H1 (cell line): Measurements from ENCODE around the gene ARHGAP6. TPM values are rescaled to one million over a fixed set of nuclear protein-coding genes. Genes with fewer than 3 reads are reported as not detected.

Source experiments
- CTCF ChIA-PET: fragments of 300-600 bp; sonication (Branson Sonifier 250); formaldehyde crosslinking; loops from one replicate; lab custom pipeline; 2021; ENCODE audit not compliant: partially characterized antibody; lab: Charles Lee
- POLR2A ChIA-PET: fragments of 300-600 bp; sonication (Branson Sonifier 250); formaldehyde crosslinking; loops from one replicate; lab custom pipeline; 2021; ENCODE audit warnings: inconsistent platforms; ENCODE audit not compliant: partially characterized antibody; lab: Charles Lee
- DNase-seq, 2 experiments: peaks; one replicate each; pipeline versions ENCODE4 v3.0.0 to v3.0.0-alpha.2; 2010 to 2022; ENCODE audit warnings: low spot score in 2 of 2, low read depth in 1 of 2, mixed read lengths in 1 of 2
- FAIRE-seq: peaks from 2 replicates; lab custom pipeline; 2011; peaks lifted over from hg19 to GRCh38; lab: Jason Lieb, UNC
- H2AFZ ChIP-seq: 2 replicates; pipeline ENCODE4 v1.8.1; 2012; ENCODE audit warnings: low read length, inconsistent platforms
- H2AK5ac ChIP-seq: 2 replicates; pipeline ENCODE4 v1.6.1; 2013; ENCODE audit warnings: low read depth, low read length
- H2BK120ac ChIP-seq: replicated peaks from 2 replicates; pipeline ENCODE3; 2013; ENCODE audit warnings: low read depth, low read length, inconsistent platforms
- H2BK12ac ChIP-seq: 2 replicates; pipeline ENCODE4 v1.6.1; 2013; ENCODE audit warnings: low read depth, low read length
- H2BK15ac ChIP-seq: 2 replicates; pipeline ENCODE4 v1.6.1; 2013; ENCODE audit warnings: low read length
- H2BK20ac ChIP-seq: 2 replicates; pipeline ENCODE4 v1.6.1; 2013; ENCODE audit warnings: low read length
- H2BK5ac ChIP-seq: 2 replicates; pipeline ENCODE4 v1.6.1; 2013; ENCODE audit warnings: low read depth, low read length
- H3K14ac ChIP-seq: 2 replicates; pipeline ENCODE4 v1.6.1; 2013; ENCODE audit warnings: inconsistent platforms; ENCODE audit not compliant: insufficient read length
- H3K18ac ChIP-seq: 2 replicates; pipeline ENCODE4 v1.6.1; 2013; ENCODE audit warnings: low read length; ENCODE audit errors: extremely low read depth
- H3K23ac ChIP-seq: 2 replicates; pipeline ENCODE4 v1.6.1; 2013; ENCODE audit warnings: inconsistent platforms; ENCODE audit not compliant: insufficient read length
- H3K23me2 ChIP-seq: 2 replicates; pipeline ENCODE4 v1.6.1; 2013; ENCODE audit warnings: low read depth, low read length
- H3K27ac ChIP-seq: 2 replicates; pipeline ENCODE4 v1.6.1; 2011; ENCODE audit warnings: low read depth, low read length, inconsistent platforms
- H3K27me3 ChIP-seq, 4 experiments: replicated peaks in 1 of 4; 1 replicate in 1 of 4; 2 replicates in 3 of 4; pipeline versions ENCODE4 v1.6.1 to v1.8.1; 2011 to 2013; ENCODE audit warnings: low read length in 3 of 4, mild to moderate bottlenecking in 3 of 4, inconsistent platforms in 2 of 4, mixed read lengths in 2 of 4, moderate library complexity in 1 of 4; ENCODE audit not compliant: control insufficient read depth in 3 of 4, insufficient read depth in 3 of 4; ENCODE audit errors: extremely low read depth in 1 of 4
- H3K36me3 ChIP-seq, 4 experiments: 2 replicates each; pipeline versions ENCODE4 v1.6.1 to v1.8.1; 2011 to 2013; ENCODE audit warnings: mild to moderate bottlenecking in 4 of 4, low read length in 3 of 4, moderate library complexity in 2 of 4, control low read depth in 1 of 4, inconsistent platforms in 1 of 4; ENCODE audit not compliant: insufficient read depth in 4 of 4, control insufficient read depth in 2 of 4
- H3K4ac ChIP-seq: replicated peaks from 2 replicates; pipeline ENCODE3; 2013; ENCODE audit warnings: low read length, low read depth, mixed read lengths, inconsistent platforms; ENCODE audit not compliant: insufficient read length
- H3K4me1 ChIP-seq, 4 experiments: replicated peaks in 1 of 4; 1 replicate in 1 of 4; 2 replicates in 3 of 4; pipeline versions ENCODE4 v1.6.1 to v1.8.1; 2011 to 2013; ENCODE audit warnings: low read length in 3 of 4, inconsistent platforms in 2 of 4, mixed read lengths in 1 of 4; ENCODE audit not compliant: insufficient read depth in 4 of 4, control insufficient read depth in 3 of 4
- H3K4me2 ChIP-seq, 2 experiments: 2 replicates each; pipeline versions ENCODE4 v1.6.1 to v1.8.1; 2011 to 2013; ENCODE audit warnings: low read depth in 2 of 2, low read length in 2 of 2, control low read depth in 1 of 2, inconsistent platforms in 1 of 2, mild to moderate bottlenecking in 1 of 2; ENCODE audit not compliant: insufficient read depth in 1 of 2
- H3K4me3 ChIP-seq, 4 experiments: fragments of 200-600, 300-600 bp in 1 of 4; sonication (generic), shearing (Covaris generic), sonication (Bioruptor Twin) in 1 of 4; 2 replicates each; pipeline versions ENCODE4 v1.5.1 to v1.8.1; 2011 to 2016; ENCODE audit warnings: low read length in 4 of 4, low read depth in 3 of 4, control low read depth in 2 of 4, inconsistent platforms in 2 of 4, mild to moderate bottlenecking in 2 of 4, mixed read lengths in 1 of 4, moderate library complexity in 1 of 4; ENCODE audit not compliant: insufficient read depth in 2 of 4; ENCODE audit errors: extremely low read depth in 1 of 4
- H3K56ac ChIP-seq: replicated peaks from 2 replicates; pipeline ENCODE3; 2013; ENCODE audit warnings: low read depth, mild to moderate bottlenecking, mixed read lengths, low read length, inconsistent platforms; ENCODE audit not compliant: insufficient read length
- H3K79me1 ChIP-seq: 2 replicates; pipeline ENCODE4 v1.6.1; 2013; ENCODE audit warnings: low read depth, low read length, control low read depth
- H3K79me2 ChIP-seq, 2 experiments: 2 replicates each; pipeline versions ENCODE4 v1.6.1 to v1.8.1; 2012 to 2013; ENCODE audit warnings: low read length in 2 of 2, mild to moderate bottlenecking in 2 of 2, inconsistent platforms in 1 of 2; ENCODE audit not compliant: insufficient read depth in 2 of 2, control insufficient read depth in 1 of 2
- H3K9ac ChIP-seq, 4 experiments: replicated peaks in 1 of 4; 1 replicate in 1 of 4; 2 replicates in 3 of 4; pipeline versions ENCODE4 v1.6.1 to v1.8.1; 2011 to 2013; ENCODE audit warnings: low read depth in 3 of 4, low read length in 3 of 4, control low read depth in 2 of 4, mild to moderate bottlenecking in 2 of 4, moderate library complexity in 2 of 4, inconsistent platforms in 1 of 4; ENCODE audit errors: extremely low read depth in 1 of 4
- H3K9me3 ChIP-seq, 2 experiments: 2 replicates each; pipeline versions ENCODE4 v1.6.1 to v1.8.1; 2012 to 2013; ENCODE audit warnings: mild to moderate bottlenecking in 2 of 2, moderate library complexity in 2 of 2, control low read depth in 1 of 2, inconsistent platforms in 1 of 2, low read depth in 1 of 2, low read length in 1 of 2, mixed read lengths in 1 of 2; ENCODE audit not compliant: insufficient read depth in 2 of 2
- H4K20me1 ChIP-seq, 2 experiments: replicated peaks in 1 of 2; 2 replicates each; pipeline versions ENCODE3 to v1.8.1; 2011 to 2013; ENCODE audit warnings: inconsistent platforms in 2 of 2, low read length in 2 of 2, mild to moderate bottlenecking in 1 of 2; ENCODE audit not compliant: insufficient read depth in 2 of 2, control insufficient read depth in 1 of 2
- H4K5ac ChIP-seq: 2 replicates; pipeline ENCODE4 v1.6.1; 2013; ENCODE audit warnings: low read length, low read depth, mixed read lengths, inconsistent platforms; ENCODE audit not compliant: insufficient read length
- H4K8ac ChIP-seq: 2 replicates; pipeline ENCODE4 v1.8.0; 2013; ENCODE audit warnings: mild to moderate bottlenecking, moderate library complexity, low read length, inconsistent platforms; ENCODE audit not compliant: insufficient read depth; ENCODE audit errors: extremely low read depth
- H4K91ac ChIP-seq: replicated peaks from 2 replicates; pipeline ENCODE3; 2013; ENCODE audit warnings: low read length, mixed read lengths, inconsistent platforms; ENCODE audit not compliant: insufficient read length
- CHD7 ChIP-seq: fragments of 300-600 bp; sonication (generic); IDR thresholded peaks from 2 replicates; pipeline ENCODE4 v1.7.1; 2012; ENCODE audit warnings: low read length, moderate library complexity, mild to moderate bottlenecking, inconsistent platforms; ENCODE audit not compliant: insufficient replicate concordance
- TCF12 ChIP-seq: IDR thresholded peaks from 2 replicates; pipeline ENCODE4 v1.6.1; 2011; ENCODE audit warnings: low read depth, mild to moderate bottlenecking, low read length
- polyA plus RNA-seq, 7 experiments: library from polyadenylated mRNA; depleted of rRNA in 3 of 7; stranded (reverse) in 5 of 7; unstranded in 2 of 7; fragments of >200 nt in 5 of 7; fragments of 200-250 nt in 2 of 7; gene quantifications; 1 replicate in 5 of 7; 2 replicates in 1 of 7; 4 replicates in 1 of 7; pipeline versions ENCODE4 v1.2.1 to v1.2.3, GENCODE V29; 2011 to 2013; ENCODE audit warnings: missing spikeins in 2 of 7, mixed read lengths in 2 of 7
- total RNA-seq: library from RNA; stranded (reverse); fragmentation: NEBNext Ultra II Directional; extraction: Animal tissue kit (Norgen Biotek cat#: 25700); gene quantifications from 2 replicates; pipeline ENCODE4 v1.2.1, GENCODE V29; 2021

The ARHGAP6 gene
- total and polyA plus RNA-seq, 2 of the 8 experiments (the other 6 are each of a cell fraction or from before 2014, with no cell fraction given), result 0.35 to 0.82 TPM

- H3K14ac ChIP-seq, result no peak overlapping the region
- no peak overlapping the region for H2BK5ac ChIP-seq
- H3K4ac ChIP-seq, result no peak overlapping the region
- H2AK5ac ChIP-seq, result no peak overlapping the region
- no peak overlapping the region for H2BK20ac ChIP-seq
- H2BK12ac ChIP-seq, result no peak overlapping the region
- H3K4me2 ChIP-seq, result no peak overlapping the region
- no peak overlapping the region for H2BK120ac ChIP-seq
- H3K4me3 ChIP-seq, result no peak overlapping the region
- no peak overlapping the region for H4K5ac ChIP-seq
- no peak overlapping the region for H3K23ac ChIP-seq
- H3K18ac ChIP-seq, result no peak overlapping the region
- POLR2A ChIA-PET, result no interaction called here
- H3K9me3 ChIP-seq, result no peaks in the 10 kb centered on the region
- H3K27ac ChIP-seq, result no peak overlapping the region
- no peaks in the 10 kb centered on the region for H3K79me1 ChIP-seq
- no peaks in the 10 kb centered on the region for H3K79me2 ChIP-seq
- no peak overlapping the region for H2AFZ ChIP-seq
- H4K20me1 ChIP-seq, result no peaks in the 10 kb centered on the region
- peaks cover 0 to 11% (median 9%) of the 10 kb centered on the region in 4 experiments; a peak in 6 of 7 replicates for H3K27me3 ChIP-seq
- no peak overlapping the region for H3K9ac ChIP-seq
- CTCF ChIA-PET, result interaction anchor here (1.4 kb wide), 1 partner anchor 41 kb away, joined by 5 read pairs; no protein-coding TSS in a partner anchor
- no peaks in the 10 kb centered on the region for H3K4me1 ChIP-seq
- H4K8ac ChIP-seq, result no peak overlapping the region
- H3K56ac ChIP-seq, result no peak overlapping the region
- H3K36me3 ChIP-seq, result no peaks in the 10 kb centered on the region
- FAIRE-seq, result no peak
- H3K23me2 ChIP-seq, result peaks cover 1% of the 10 kb centered on the region; the same call in 1 of the 2 replicates
- H2BK15ac ChIP-seq, result no peak overlapping the region
- DNase-seq, result no peak
- no peak overlapping the region for H4K91ac ChIP-seq
- TF ChIP-seq CHD7, result no peak
- no peak for TF ChIP-seq TCF12
These were observed 243.2 kb downstream of the ARHGAP6 start for GRCh38 chrX:11422525-11422857.
